ENCODE results near the gene CARS1.

CARS1 gene

GRCh38 chr11:2952290-2952689 is 104.9 kb downstream of the CARS1 start:
- no peak for DNase-seq

- no peak for DNase-seq
These were observed 105.8 kb downstream of the CARS1 start for GRCh38 chr11:2951231-2952110.
